Mesendoderm (in vitro differentiated cells): ENCODE results near the gene WNT7A.

Source experiments
- DNase-seq: peaks from one replicate; pipeline ENCODE4 v3.0.0; 2013
- H2AK5ac ChIP-seq: 2 replicates; pipeline ENCODE4 v1.6.1; 2013; ENCODE audit warnings: low read length, inconsistent platforms
- H2BK120ac ChIP-seq: 2 replicates; pipeline ENCODE4 v1.6.1; 2013; ENCODE audit warnings: low read depth, mild to moderate bottlenecking, low read length, moderate library complexity, mixed read lengths
- H2BK15ac ChIP-seq: replicated peaks from 2 replicates; pipeline ENCODE4 v1.6.1; 2013; ENCODE audit warnings: low read depth, mild to moderate bottlenecking, moderate library complexity
- H2BK5ac ChIP-seq: 2 replicates; pipeline ENCODE4 v1.6.1; 2013; ENCODE audit warnings: low read length, inconsistent platforms
- H3K18ac ChIP-seq: 2 replicates; pipeline ENCODE4 v1.6.1; 2013; ENCODE audit warnings: mild to moderate bottlenecking, low read length, mixed read lengths
- H3K23ac ChIP-seq: one replicate; pipeline ENCODE4 v1.6.1; 2013; ENCODE audit warnings: low read length
- H3K27ac ChIP-seq: 2 replicates; pipeline ENCODE4 v1.5.1; 2013; ENCODE audit warnings: low read depth, mild to moderate bottlenecking, inconsistent platforms, low read length, moderate library complexity
- H3K27me3 ChIP-seq: 2 replicates; pipeline ENCODE4 v1.6.1; 2013; ENCODE audit warnings: low read length, control low read depth, mild to moderate bottlenecking, inconsistent platforms; ENCODE audit not compliant: insufficient read depth, poor library complexity
- H3K36me3 ChIP-seq: 2 replicates; pipeline ENCODE4 v1.6.1; 2013; ENCODE audit warnings: low read length, inconsistent platforms; ENCODE audit not compliant: control insufficient read depth, insufficient read depth
- H3K4ac ChIP-seq: one replicate; pipeline ENCODE4 v1.6.1; 2013; ENCODE audit warnings: low read depth, mild to moderate bottlenecking, low read length, moderate library complexity
- H3K4me1 ChIP-seq: 2 replicates; pipeline ENCODE4 v1.6.1; 2013; ENCODE audit warnings: low read depth, low read length, inconsistent platforms; ENCODE audit not compliant: control insufficient read depth
- H3K4me2 ChIP-seq: 2 replicates; pipeline ENCODE4 v1.6.1; 2013; ENCODE audit warnings: low read length
- H3K4me3 ChIP-seq: 2 replicates; pipeline ENCODE4 v1.5.1; 2013; ENCODE audit warnings: mild to moderate bottlenecking, low read length
- H3K56ac ChIP-seq: one replicate; pipeline ENCODE4 v1.6.1; 2013; ENCODE audit warnings: low read length
- H3K79me1 ChIP-seq: 2 replicates; pipeline ENCODE4 v1.6.1; 2013; ENCODE audit warnings: low read length, inconsistent platforms
- H3K79me2 ChIP-seq: 2 replicates; pipeline ENCODE4 v1.6.1; 2013; ENCODE audit warnings: mild to moderate bottlenecking, low read length; ENCODE audit not compliant: control insufficient read depth, insufficient read depth
- H3K9ac ChIP-seq: 2 replicates; pipeline ENCODE4 v1.6.1; 2013; ENCODE audit warnings: low read length, inconsistent platforms
- H4K5ac ChIP-seq: one replicate; pipeline ENCODE4 v1.6.1; 2013; ENCODE audit warnings: low read length
- H4K8ac ChIP-seq: one replicate; pipeline ENCODE4 v1.6.1; 2013; ENCODE audit warnings: low read depth, mild to moderate bottlenecking, control low read depth, low read length, moderate library complexity
- WGBS: extraction: QIAGEN DNeasy Blood & Tissue Kit; methylation state at CpG from one replicate; pipeline ENCODE4 v1.1.7; 2013; ENCODE audit warnings: low lambda C conversion rate, missing lambda C conversion rate; ENCODE audit not compliant: insufficient coverage; ENCODE audit errors: extremely low coverage; 5-methylcytosine and 5-hydroxymethylcytosine counted together

The WNT7A gene

DNA sequence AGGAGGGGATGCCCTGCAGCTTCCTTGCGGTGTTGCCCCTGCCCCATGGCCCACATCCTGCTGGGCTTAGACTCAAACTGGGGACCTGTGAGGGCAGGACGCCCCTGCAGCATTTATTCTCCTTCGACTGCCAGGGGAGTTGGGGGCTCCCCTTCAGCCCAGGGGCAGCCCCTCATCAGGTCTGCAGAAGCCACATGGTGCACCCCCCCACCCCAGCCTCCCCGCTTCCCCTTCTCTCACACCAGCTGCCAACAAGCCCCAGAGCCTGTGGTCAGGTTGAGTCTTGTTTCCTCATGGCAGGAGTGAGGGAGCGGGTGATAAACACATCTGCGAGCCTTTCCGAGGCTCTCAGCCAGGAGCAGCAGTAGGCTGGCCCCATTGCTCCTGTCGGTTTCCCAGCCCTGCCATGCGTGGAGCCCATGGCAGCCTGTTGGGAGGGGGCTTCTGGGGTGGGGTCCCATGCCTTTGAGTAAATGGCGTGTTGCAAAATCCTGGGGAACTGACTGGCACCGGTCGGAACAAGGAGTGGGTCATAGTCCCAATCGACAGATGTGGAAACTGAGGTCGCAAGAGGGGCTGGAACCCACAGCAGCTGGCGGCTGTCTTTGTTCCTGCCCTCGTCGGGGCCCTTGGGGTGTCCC, 27.8 kb downstream of the WNT7A start:
- Histone ChIP-seq H3K18ac (no peak overlapping the region), H2BK5ac (no peak overlapping the region), H3K56ac (peak overlapping the region; percentile 44), H3K79me2 (no peaks in the 10 kb centered on the region), H3K4me2 (no peak overlapping the region), H3K79me1 (no peaks in the 10 kb centered on the region), H3K4ac (no peak overlapping the region), H4K5ac (no peak overlapping the region), H2AK5ac (no peak overlapping the region), H2BK15ac (no peak overlapping the region), H3K4me1 (no peaks in the 10 kb centered on the region), H2BK120ac (no peak overlapping the region), H3K9ac (no peak overlapping the region), H3K23ac (no peak overlapping the region), H3K36me3 (no peaks in the 10 kb centered on the region), H3K27ac (no peak overlapping the region), H3K4me3 (no peak overlapping the region), H4K8ac (no peak overlapping the region), H3K27me3 (no peaks in the 10 kb centered on the region)
- no CpG with 5 or more reads among the region's 17 CpGs for WGBS
- no peak for DNase-seq

GRCh38 chr3:13851091-13851849, 28.6 kb downstream of the WNT7A start:
- WGBS, result no CpG with 5 or more reads among the region's 15 CpGs

DNA sequence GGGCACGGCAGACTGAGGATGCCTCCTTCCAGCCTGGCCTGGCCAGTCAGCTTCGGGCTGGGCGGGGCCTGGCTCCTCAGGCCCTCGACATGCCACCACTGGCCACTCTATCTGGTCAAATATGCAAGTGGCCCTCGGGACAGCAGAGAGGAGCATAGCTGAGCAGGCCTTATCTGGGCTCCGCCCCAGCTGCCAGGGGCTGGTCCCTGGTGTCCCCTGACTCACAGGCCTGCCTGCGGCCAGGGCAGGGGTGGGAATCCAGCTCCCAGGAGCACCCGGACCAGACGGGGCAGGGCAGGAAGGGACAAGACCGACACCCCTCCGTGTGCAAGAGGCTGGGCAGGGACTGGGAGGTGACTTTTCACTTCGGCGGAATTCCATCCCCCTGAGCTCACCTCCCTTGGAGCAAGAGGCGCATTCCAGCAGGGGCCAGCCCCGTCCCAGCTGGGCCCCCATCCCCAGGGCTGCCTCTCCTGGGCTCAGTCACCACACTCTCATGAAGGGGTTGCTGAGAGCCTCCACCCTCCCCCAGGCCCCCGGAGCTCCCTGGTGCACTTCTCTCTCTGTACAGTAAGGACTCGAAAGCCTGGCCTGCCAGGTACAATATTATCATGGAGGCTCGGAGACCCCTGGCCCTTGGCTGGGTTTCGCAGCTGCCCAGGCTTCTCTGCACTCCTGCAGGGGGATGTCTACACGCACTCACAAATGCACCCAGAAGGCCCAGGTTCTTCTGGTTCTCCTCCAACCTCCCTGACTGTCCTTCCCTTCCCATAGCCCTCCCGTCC, 29.5 kb downstream of the WNT7A start:
- Histone ChIP-seq H3K4ac (no peak overlapping the region), H3K56ac (peak overlapping the region; percentile 73), H3K4me2 (no peak overlapping the region), H3K23ac (no peak overlapping the region), H2BK5ac (no peak overlapping the region), H3K79me2 (no peaks in the 10 kb centered on the region), H3K27me3 (no peaks in the 10 kb centered on the region), H3K79me1 (no peaks in the 10 kb centered on the region), H3K27ac (no peak overlapping the region), H3K9ac (no peak overlapping the region), H2BK120ac (no peak overlapping the region), H2BK15ac (no peak overlapping the region), H3K18ac (no peak overlapping the region), H3K4me3 (no peak overlapping the region), H3K4me1 (no peaks in the 10 kb centered on the region), H4K5ac (no peak overlapping the region), H4K8ac (no peak overlapping the region), H2AK5ac (no peak overlapping the region), H3K36me3 (no peaks in the 10 kb centered on the region)
- WGBS, result no CpG with 5 or more reads among the region's 21 CpGs
- peak; percentile 97 for DNase-seq

More at GRCh38 chr3:13851091-13851849, 28.6 kb downstream of the WNT7A start:
- Histone ChIP-seq H2BK15ac (no peak overlapping the region), H3K36me3 (no peaks in the 10 kb centered on the region), H3K56ac (no peak overlapping the region), H2BK5ac (no peak overlapping the region), H4K8ac (no peak overlapping the region), H4K5ac (no peak overlapping the region), H3K9ac (no peak overlapping the region), H3K79me2 (no peaks in the 10 kb centered on the region), H3K23ac (no peak overlapping the region), H3K4me2 (no peak overlapping the region), H3K27ac (no peak overlapping the region), H3K18ac (no peak overlapping the region), H3K79me1 (no peaks in the 10 kb centered on the region), H3K27me3 (no peaks in the 10 kb centered on the region), H3K4ac (no peak overlapping the region), H3K4me3 (no peak overlapping the region), H2AK5ac (no peak overlapping the region), H3K4me1 (no peaks in the 10 kb centered on the region), H2BK120ac (no peak overlapping the region)
- no peak for DNase-seq

- Histone ChIP-seq H3K79me2 (no peaks in the 10 kb centered on the region), H2BK5ac (no peak overlapping the region), H2BK120ac (no peak overlapping the region), H3K27me3 (no peaks in the 10 kb centered on the region), H3K4me2 (no peak overlapping the region), H3K4me3 (no peak overlapping the region), H4K5ac (no peak overlapping the region), H4K8ac (no peak overlapping the region), H3K36me3 (no peaks in the 10 kb centered on the region), H3K9ac (no peak overlapping the region), H3K27ac (no peak overlapping the region), H3K23ac (no peak overlapping the region), H3K79me1 (no peaks in the 10 kb centered on the region), H3K56ac (no peak overlapping the region), H3K18ac (no peak overlapping the region), H3K4ac (no peak overlapping the region), H3K4me1 (no peaks in the 10 kb centered on the region), H2AK5ac (no peak overlapping the region), H2BK15ac (no peak overlapping the region)
- no CpG with 5 or more reads among the region's 5 CpGs for WGBS
- no peak for DNase-seq
Measured at GRCh38 chr3:13849018-13849417, 30.9 kb downstream of the WNT7A start.

GRCh38 chr3:13846716-13847570, 32.9 kb downstream of the WNT7A start:
- no CpG with 5 or more reads among the region's 16 CpGs for WGBS
- no peaks in the 10 kb centered on the region for H3K79me2 ChIP-seq
- no peak overlapping the region for H3K23ac ChIP-seq
- no peak overlapping the region for H2BK15ac ChIP-seq
- no peak overlapping the region for H3K56ac ChIP-seq
- H3K9ac ChIP-seq, result no peak overlapping the region
- H2BK120ac ChIP-seq, result no peak overlapping the region
- no peak overlapping the region for H3K18ac ChIP-seq
- no peak overlapping the region for H2BK5ac ChIP-seq
- H3K27ac ChIP-seq, result no peak overlapping the region
- no peaks in the 10 kb centered on the region for H3K36me3 ChIP-seq
- no peaks in the 10 kb centered on the region for H3K27me3 ChIP-seq
- H3K4me3 ChIP-seq, result no peak overlapping the region
- H3K4me2 ChIP-seq, result no peak overlapping the region
- no peaks in the 10 kb centered on the region for H3K79me1 ChIP-seq
- H4K5ac ChIP-seq, result no peak overlapping the region
- no peak overlapping the region for H2AK5ac ChIP-seq
- no peak overlapping the region for H4K8ac ChIP-seq
- no peaks in the 10 kb centered on the region for H3K4me1 ChIP-seq
- no peak for DNase-seq
- H3K4ac ChIP-seq, result no peak overlapping the region
